ENCODE data around the gene DGLUCY. TPM values are rescaled to one million over a fixed set of nuclear protein-coding genes. Genes with fewer than 3 reads are reported as not detected.

Gene DGLUCY
- total RNA-seq, 1 experiment from 2014 or later: 67.0 TPM

DNA sequence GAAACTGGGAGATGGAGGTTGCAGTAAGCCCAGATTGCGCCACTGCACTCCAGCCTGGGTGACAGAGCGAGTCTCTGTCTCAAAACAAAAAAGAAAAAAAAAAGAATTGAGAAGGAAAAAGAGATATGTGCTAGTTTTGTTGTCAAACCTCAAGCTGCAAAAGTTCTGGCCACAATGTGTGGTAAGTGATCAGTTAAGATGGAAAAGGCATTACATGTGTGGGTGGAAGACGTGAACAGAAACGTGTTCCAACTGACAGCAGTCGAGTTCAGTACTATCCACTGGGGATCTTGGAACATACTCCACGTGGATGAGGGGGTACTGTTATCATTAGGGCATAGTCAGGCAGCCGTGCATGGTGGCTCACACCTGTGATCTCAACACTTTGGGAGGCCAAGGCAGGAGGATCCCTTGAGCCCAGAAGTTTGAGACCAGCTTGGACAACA lies 113.3 kb downstream of the DGLUCY start:
- Histone ChIP-seq H2AFZ (ENCODE audit: low read depth, low read length, poor library complexity, severe bottlenecking) (no peak overlapping the region), H3K9me3 (ENCODE audit: control insufficient read depth in 1 of 2, insufficient read depth in 1 of 2, low read depth in 1 of 2, low read length in 2 of 2) (no peaks in the 10 kb centered on the region), H3K79me2 (ENCODE audit: insufficient read depth, low read length) (no peaks in the 10 kb centered on the region), H3K9me2 (ENCODE audit: insufficient read depth) (no peaks in the 10 kb centered on the region), H3K27me3 (ENCODE audit: insufficient read depth, low read length) (no peaks in the 10 kb centered on the region), H3K4me1 (ENCODE audit: control insufficient read depth in 1 of 2, insufficient read depth in 2 of 2, low read length in 2 of 2) (peaks cover 0 to 11% of the 10 kb centered on the region in 2 experiments; a peak in 1 of 4 replicates), H3K4me3 (replicated peaks in 1 of 2; ENCODE audit: low read depth in 1 of 2, low read length in 2 of 2) (no peak overlapping the region), H3K27ac (ENCODE audit: low read depth, low read length) (no peak overlapping the region), H4K20me1 (ENCODE audit: insufficient read depth) (no peaks in the 10 kb centered on the region), H3K9ac (ENCODE audit: low read length) (no peak overlapping the region), H3K36me3 (ENCODE audit: control insufficient read depth in 1 of 2, insufficient read depth in 2 of 2, low read length in 2 of 2) (peaks cover 0 to 4% of the 10 kb centered on the region in 2 experiments; a peak in 1 of 4 replicates), H3K4me2 (ENCODE audit: low read length) (no peak overlapping the region)
- BruUV-seq (replicated peaks): no TSS peak
- intact Hi-C loops (cut with micrococcal nuclease): no loop called here
- CTCF ChIA-PET: no interaction called here
- RAD21 ChIA-PET (ENCODE audit: low non-redundant PET in 1 of 2, low total read pairs in 2 of 2, uncharacterized antibody in 2 of 2, unreplicated experiment in 2 of 2): no interaction called here
- POLR2A ChIA-PET: no interaction called here
- ATAC-seq: no peak
- no peak for TF ChIP-seq POLR2AphosphoS5 (IDR thresholded peaks at IDR 0.05; ENCODE audit: low read depth, low read length)
- no peak for TF ChIP-seq ZNF274 (IDR thresholded peaks at IDR 0.05; ENCODE audit: low read depth, low read length)
- TF ChIP-seq YY1 (IDR thresholded peaks at IDR 0.05; ENCODE audit: extremely low read depth, insufficient replicate concordance, low read depth, low read length): no peak
- TF ChIP-seq CBX3 (IDR thresholded peaks at IDR 0.05; ENCODE audit: low read depth): no peak
- TF ChIP-seq POLR2A (IDR thresholded peaks at IDR 0.05; ENCODE audit: borderline replicate concordance, extremely low read depth, insufficient read depth, insufficient read length): no peak
- TF ChIP-seq, protein P1, sequence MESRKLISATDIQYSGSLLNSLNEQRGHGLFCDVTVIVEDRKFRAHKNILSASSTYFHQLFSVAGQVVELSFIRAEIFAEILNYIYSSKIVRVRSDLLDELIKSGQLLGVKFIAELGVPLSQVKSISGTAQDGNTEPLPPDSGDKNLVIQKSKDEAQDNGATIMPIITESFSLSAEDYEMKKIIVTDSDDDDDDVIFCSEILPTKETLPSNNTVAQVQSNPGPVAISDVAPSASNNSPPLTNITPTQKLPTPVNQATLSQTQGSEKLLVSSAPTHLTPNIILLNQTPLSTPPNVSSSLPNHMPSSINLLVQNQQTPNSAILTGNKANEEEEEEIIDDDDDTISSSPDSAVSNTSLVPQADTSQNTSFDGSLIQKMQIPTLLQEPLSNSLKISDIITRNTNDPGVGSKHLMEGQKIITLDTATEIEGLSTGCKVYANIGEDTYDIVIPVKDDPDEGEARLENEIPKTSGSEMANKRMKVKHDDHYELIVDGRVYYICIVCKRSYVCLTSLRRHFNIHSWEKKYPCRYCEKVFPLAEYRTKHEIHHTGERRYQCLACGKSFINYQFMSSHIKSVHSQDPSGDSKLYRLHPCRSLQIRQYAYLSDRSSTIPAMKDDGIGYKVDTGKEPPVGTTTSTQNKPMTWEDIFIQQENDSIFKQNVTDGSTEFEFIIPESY (IDR thresholded peaks at IDR 0.05; ENCODE audit: extremely low read depth, insufficient replicate concordance, low read length): no peak
- no peak for TF ChIP-seq JUND (IDR thresholded peaks at IDR 0.05)
- TF ChIP-seq, protein P2, sequence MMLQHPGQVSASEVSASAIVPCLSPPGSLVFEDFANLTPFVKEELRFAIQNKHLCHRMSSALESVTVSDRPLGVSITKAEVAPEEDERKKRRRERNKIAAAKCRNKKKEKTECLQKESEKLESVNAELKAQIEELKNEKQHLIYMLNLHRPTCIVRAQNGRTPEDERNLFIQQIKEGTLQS (IDR thresholded peaks at IDR 0.05): no peak
- TF ChIP-seq FOSL1 (IDR thresholded peaks at IDR 0.05; ENCODE audit: low read depth): no peak
- TF ChIP-seq ZFX (IDR thresholded peaks at IDR 0.05): no peak
- no peak for TF ChIP-seq EZH2 (IDR thresholded peaks at IDR 0.05)
- no peak for DNase-seq (ENCODE audit: low read depth, low spot score)
